ENCODE results near the gene PAQR3. TPM values are rescaled to one million over a fixed set of nuclear protein-coding genes. Genes with fewer than 3 reads are reported as not detected.
"Not testable (repeated sequence)": the region's sequence is repeated elsewhere in the genome, so short reads cannot be mapped to it uniquely, and the experiment has no call there.

Gene PAQR3
- total RNA-seq, 1 experiment from 2014 or later = 75.6 TPM

DNA sequence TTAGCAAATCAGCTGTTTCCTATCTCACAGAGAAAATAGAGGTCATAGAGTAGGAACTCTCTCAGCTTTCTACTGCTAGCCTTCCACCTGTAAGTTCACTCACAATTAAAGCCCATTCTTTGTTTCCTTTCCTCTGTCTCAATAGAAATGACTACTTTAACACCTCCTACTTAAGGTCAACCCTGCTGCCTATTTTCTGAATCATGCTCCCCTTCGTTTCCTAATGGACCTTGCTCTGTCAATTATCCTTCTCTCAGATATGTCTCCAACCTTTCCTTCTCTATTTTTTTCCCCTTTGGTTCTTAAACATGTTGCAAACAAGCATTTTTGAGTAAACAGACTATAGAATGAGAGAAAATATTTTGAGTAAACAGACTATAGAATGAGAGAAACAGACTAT is 5.1 kb upstream of the PAQR3 start:
- Histone ChIP-seq H3K9me3 (replicated peaks) (no peaks in the 10 kb centered on the region), H3K36me3 (no peaks in the 10 kb centered on the region), H3K4me3 (no peak overlapping the region), H3K27me3 (no peaks in the 10 kb centered on the region), H3K27ac (no peak overlapping the region), H3K4me1 (no peaks in the 10 kb centered on the region)
- DNase-seq = no peak

- DNase-seq = no peak
- Histone ChIP-seq H3K4me3 (no peak overlapping the region), H3K27me3 (no peaks in the 10 kb centered on the region), H3K36me3 (no peaks in the 10 kb centered on the region), H3K27ac (no peak overlapping the region), H3K4me1 (peaks cover 8% of the 10 kb centered on the region), H3K9me3 (replicated peaks) (no peaks in the 10 kb centered on the region)
These were observed 1.5 kb upstream of the PAQR3 start for GRCh38 chr4:78940752-78941151.

DNA sequence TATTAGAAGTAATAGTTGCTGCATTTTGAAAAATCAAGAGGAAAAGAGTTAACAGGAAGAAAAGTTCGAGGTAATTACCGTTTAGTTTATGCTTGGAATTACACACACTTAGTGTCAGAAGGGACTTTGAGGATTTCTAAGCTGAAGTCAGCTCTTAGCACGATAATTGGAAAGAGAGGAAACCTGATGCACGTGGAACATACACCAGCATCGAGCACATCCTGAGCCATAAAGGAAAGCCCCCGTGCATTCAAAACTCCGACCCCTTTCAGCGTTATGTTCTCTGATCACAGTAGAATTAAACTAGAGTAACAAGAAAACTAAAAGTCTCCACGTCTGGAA is 400 bp upstream of the PAQR3 start:
- Histone ChIP-seq H3K4me3 (peak overlapping the region; percentile 88), H3K27ac (peak overlapping the region; percentile 24; the same call in 1 of the 2 replicates), H3K4me1 (peaks cover 8% of the 10 kb centered on the region), H3K36me3 (0 out of 2 replicates have a peak, but pooled peaks cover 2% of the 10 kb centered on the region), H3K9me3 (replicated peaks) (no peaks in the 10 kb centered on the region), H3K27me3 (no peaks in the 10 kb centered on the region)
- no peak for DNase-seq

DNA sequence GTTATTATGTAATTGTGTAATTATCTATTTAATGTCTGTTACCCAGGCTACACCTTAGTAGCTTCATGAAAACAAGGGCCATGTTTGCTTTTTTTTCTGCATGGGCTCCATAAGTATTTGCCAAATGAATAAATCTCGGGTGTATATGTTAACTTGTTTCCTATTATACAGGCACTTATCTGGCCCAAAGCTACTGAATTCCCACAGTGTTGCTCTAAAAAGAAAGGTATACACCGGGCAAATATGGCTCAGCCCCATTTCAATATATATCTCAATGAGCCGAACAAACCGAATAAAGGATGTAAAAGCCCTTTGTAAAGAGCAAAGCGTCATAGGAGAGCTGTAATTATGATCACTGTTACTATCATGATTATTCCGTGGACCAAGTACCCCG is 767 bp downstream of the PAQR3 start:
- Histone ChIP-seq H3K4me1 (peaks cover 8% of the 10 kb centered on the region), H3K36me3 (peaks cover 5% of the 10 kb centered on the region; the same call in 1 of the 2 replicates), H3K27me3 (no peaks in the 10 kb centered on the region), H3K9me3 (replicated peaks) (no peaks in the 10 kb centered on the region), H3K4me3 (peak overlapping the region; percentile 88), H3K27ac (peak overlapping the region; percentile 30; the same call in 1 of the 2 replicates)
- DNase-seq = peak in 1 of 2 experiments; percentile 17

DNA sequence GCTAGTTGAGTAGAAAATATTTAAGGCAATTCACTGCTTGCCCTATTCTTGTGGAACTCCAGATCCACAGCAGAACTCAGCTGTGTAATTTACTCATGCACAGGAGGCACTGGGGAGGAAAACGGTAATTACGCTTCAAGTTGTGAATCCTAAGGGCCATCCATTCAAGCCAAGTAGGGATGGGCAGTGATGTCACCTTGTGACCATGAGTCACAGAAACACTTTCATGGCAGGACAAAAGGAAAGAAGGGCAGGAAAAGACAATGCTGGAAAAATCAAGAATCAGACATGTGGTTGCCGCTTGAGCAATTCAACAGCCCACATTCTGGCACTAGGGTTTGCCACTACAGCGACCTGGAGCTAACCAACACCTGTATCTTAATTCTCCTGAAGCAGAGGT is 1.4 kb downstream of the PAQR3 start:
- no peak overlapping the region for H3K27ac ChIP-seq
- H3K4me1 ChIP-seq = peaks cover 8% of the 10 kb centered on the region
- peaks cover 9% of the 10 kb centered on the region; the same call in 1 of the 2 replicates for H3K36me3 ChIP-seq
- H3K27me3 ChIP-seq = no peaks in the 10 kb centered on the region
- no peak for DNase-seq
- H3K4me3 ChIP-seq = peak overlapping the region; percentile 88
- H3K9me3 ChIP-seq (replicated peaks) = no peaks in the 10 kb centered on the region

DNA sequence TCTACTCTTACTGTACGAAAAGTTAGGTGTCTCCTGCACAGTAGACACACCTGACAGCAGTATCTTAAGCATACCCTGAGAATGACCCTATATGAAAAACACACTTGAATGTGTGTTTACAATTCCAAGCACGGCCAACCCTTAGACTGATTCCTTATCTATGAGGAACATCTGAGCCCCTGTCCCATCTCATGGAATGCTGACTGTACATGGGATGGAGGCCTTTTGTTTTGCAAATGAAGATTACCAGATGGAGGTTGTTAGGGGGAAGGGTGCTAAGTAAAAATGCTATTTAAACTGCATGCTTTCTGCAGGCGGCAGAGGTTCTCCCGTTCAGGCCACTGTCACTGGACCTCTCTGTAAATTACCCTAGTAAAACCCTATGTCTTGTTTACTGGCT is 2.2 kb downstream of the PAQR3 start:
- H3K36me3 ChIP-seq = peaks cover 14% of the 10 kb centered on the region; the same call in 1 of the 2 replicates
- H3K4me1 ChIP-seq = peaks cover 8% of the 10 kb centered on the region
- H3K27ac ChIP-seq = no peak overlapping the region
- no peaks in the 10 kb centered on the region for H3K9me3 ChIP-seq (replicated peaks)
- no peaks in the 10 kb centered on the region for H3K27me3 ChIP-seq
- no peak overlapping the region for H3K4me3 ChIP-seq
- DNase-seq = no peak

- H3K9me3 ChIP-seq (replicated peaks) = no peaks in the 10 kb centered on the region
- H3K4me1 ChIP-seq = no peaks in the 10 kb centered on the region
- no peaks in the 10 kb centered on the region for H3K27me3 ChIP-seq
- H3K36me3 ChIP-seq = peaks cover 49% of the 10 kb centered on the region
- H3K4me3 ChIP-seq = no peak overlapping the region
- no peak for DNase-seq
- no peak overlapping the region for H3K27ac ChIP-seq
These were observed 9.1 kb downstream of the PAQR3 start for GRCh38 chr4:78930016-78930629.

GRCh38 chr4:78928835-78929234 is 10.4 kb downstream of the PAQR3 start:
- peaks cover 53% of the 10 kb centered on the region for H3K36me3 ChIP-seq
- no peaks in the 10 kb centered on the region for H3K27me3 ChIP-seq
- H3K4me3 ChIP-seq = no peak overlapping the region
- no peak overlapping the region for H3K27ac ChIP-seq
- no peaks in the 10 kb centered on the region for H3K4me1 ChIP-seq
- DNase-seq = no peak
- H3K9me3 ChIP-seq (replicated peaks) = no peaks in the 10 kb centered on the region

- Histone ChIP-seq H3K36me3 (peaks cover 57% of the 10 kb centered on the region), H3K4me1 (no peaks in the 10 kb centered on the region), H3K27ac (no peak overlapping the region), H3K4me3 (no peak overlapping the region), H3K9me3 (replicated peaks) (no peaks in the 10 kb centered on the region), H3K27me3 (no peaks in the 10 kb centered on the region)
- no peak for DNase-seq
These were observed 12.4 kb downstream of the PAQR3 start for GRCh38 chr4:78926826-78927225.

DNA sequence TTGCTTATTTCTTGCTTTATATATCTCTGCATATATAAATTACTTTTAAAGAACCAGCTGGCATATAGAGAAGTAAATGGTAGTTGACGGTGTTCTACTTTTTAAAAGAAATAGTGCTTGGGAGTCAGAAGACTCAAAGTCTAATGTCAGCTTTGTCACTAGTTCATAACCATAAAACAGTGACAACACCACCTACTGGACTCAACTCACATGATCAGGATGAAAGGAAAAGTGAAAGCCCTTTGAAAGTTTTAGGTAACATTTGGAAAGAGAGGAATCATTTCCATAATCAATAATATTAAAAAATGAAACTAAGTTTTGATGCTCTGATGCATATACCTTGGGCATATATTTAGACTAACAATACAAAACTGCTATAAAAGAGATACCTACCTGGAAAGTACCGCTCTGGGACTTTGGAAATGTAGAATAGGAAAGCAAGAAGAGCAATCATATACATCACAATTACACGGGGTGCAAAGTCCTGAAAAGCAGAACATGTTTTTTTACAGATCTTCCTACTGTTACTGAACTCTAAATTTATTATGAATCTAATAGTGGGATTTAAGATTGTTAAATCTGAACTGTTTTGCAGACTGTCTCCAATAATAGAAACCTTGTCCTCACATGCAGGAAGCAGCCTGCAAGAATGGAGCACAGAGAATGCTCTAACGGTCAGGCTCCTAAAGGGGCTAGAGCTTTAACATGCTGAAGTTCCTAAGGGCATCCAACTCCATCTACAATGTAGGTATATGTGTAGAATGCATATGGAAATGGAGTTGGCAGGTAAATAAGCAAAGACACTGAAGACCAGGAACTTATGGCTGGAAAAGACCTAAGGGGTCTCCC is 15.6 kb downstream of the PAQR3 start:
- Histone ChIP-seq H3K27ac (no peak overlapping the region), H3K4me1 (no peaks in the 10 kb centered on the region), H3K36me3 (peaks cover 62% of the 10 kb centered on the region), H3K9me3 (replicated peaks) (no peaks in the 10 kb centered on the region), H3K4me3 (no peak overlapping the region), H3K27me3 (no peaks in the 10 kb centered on the region)
- no peak for DNase-seq

DNA sequence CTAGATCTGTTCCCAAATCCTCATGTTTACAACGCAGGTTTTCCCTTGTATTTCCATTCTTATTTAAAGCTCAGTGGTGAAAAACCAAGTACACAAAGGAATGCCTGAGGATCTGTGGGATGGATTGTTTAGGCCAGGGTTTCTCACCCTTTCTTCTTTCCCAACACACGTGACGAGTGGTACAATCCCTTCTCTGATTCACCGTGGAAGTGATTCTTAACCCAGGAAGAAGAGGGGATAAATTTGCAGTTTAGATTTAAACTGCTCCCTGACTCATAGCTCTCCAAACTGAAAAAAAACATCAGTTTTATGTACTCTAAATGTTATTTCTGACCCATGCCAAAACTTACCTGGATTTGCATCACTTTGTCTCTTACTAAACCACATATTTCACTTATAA is 17.0 kb downstream of the PAQR3 start:
- Histone ChIP-seq H3K4me1 (no peaks in the 10 kb centered on the region), H3K27me3 (no peaks in the 10 kb centered on the region), H3K9me3 (replicated peaks) (no peaks in the 10 kb centered on the region), H3K4me3 (no peak overlapping the region), H3K36me3 (peaks cover 60% of the 10 kb centered on the region), H3K27ac (no peak overlapping the region)
- DNase-seq = no peak

GRCh38 chr4:78910612-78911011 is 28.6 kb downstream of the PAQR3 start:
- Histone ChIP-seq H3K36me3 (peaks cover 19% of the 10 kb centered on the region), H3K27me3 (no peaks in the 10 kb centered on the region), H3K9me3 (replicated peaks) (no peaks in the 10 kb centered on the region), H3K4me1 (no peaks in the 10 kb centered on the region), H3K27ac (no peak overlapping the region), H3K4me3 (no peak overlapping the region)
- DNase-seq = no peak

- H3K36me3 ChIP-seq = peaks cover 16% of the 10 kb centered on the region
- not testable (repeated sequence) for H3K27ac ChIP-seq; H3K4me1 ChIP-seq; DNase-seq; H3K4me3 ChIP-seq; H3K27me3 ChIP-seq; H3K9me3 ChIP-seq (replicated peaks)
These were observed 30.3 kb downstream of the PAQR3 start for GRCh38 chr4:78908974-78909373.

- Histone ChIP-seq H3K36me3 (peaks cover 14% of the 10 kb centered on the region), H3K4me1 (peaks cover under 1% of the 10 kb centered on the region), H3K27me3 (no peaks in the 10 kb centered on the region), H3K4me3 (no peak overlapping the region), H3K27ac (no peak overlapping the region), H3K9me3 (replicated peaks) (no peaks in the 10 kb centered on the region)
- no peak for DNase-seq
These were observed 31.6 kb downstream of the PAQR3 start for GRCh38 chr4:78907638-78908037.

DNA sequence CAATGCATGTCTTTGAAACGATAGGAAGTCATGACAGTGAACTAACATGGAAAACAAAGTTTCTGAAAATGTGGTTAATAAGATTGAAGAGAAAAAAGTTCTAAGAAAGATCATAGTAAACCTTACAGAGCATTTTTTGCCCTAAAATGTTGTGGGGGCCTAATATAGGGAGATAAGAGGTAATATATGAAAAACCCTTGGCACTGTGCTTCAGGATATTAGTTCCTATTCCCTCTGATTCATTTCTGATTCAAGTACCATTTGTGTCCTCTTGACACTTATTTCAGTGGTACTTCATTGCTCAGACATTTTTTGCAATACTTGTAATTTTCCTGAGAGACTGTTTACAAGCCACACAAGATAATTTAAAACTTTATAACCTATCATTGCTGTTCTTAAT is 35.1 kb downstream of the PAQR3 start:
- 0 out of 2 replicates have a peak, but pooled peaks cover 5% of the 10 kb centered on the region for H3K36me3 ChIP-seq
- no peak overlapping the region for H3K27ac ChIP-seq
- DNase-seq = no peak
- peaks cover 18% of the 10 kb centered on the region for H3K4me1 ChIP-seq
- H3K27me3 ChIP-seq = no peaks in the 10 kb centered on the region
- no peaks in the 10 kb centered on the region for H3K9me3 ChIP-seq (replicated peaks)
- no peak overlapping the region for H3K4me3 ChIP-seq

All from SJCRH30 (cell line).